Left lung (tissue), 10 donors: ENCODE measurements around the gene SLC29A4. TPM values are rescaled to one million over a fixed set of nuclear protein-coding genes. Genes with fewer than 3 reads are reported as not detected.
A peak's percentile ranks its signal among the peaks of the same experiment; 100 is the strongest.
"Not testable (repeated sequence)": the region's sequence is repeated elsewhere in the genome, so short reads cannot be mapped to it uniquely, and the experiment has no call there.

Experiments
- ATAC-seq: fragments of 200-7000 bp; cut with Tn5 transposase; one replicate; pipeline ENCODE4 v1.9.1; 2020; ENCODE audit warnings: moderate library complexity
- DNase-seq, 4 donors: peaks; one replicate each; pipeline ENCODE4 v3.0.0-alpha.2; 2013 to 2020
- H3K27ac ChIP-seq, 2 donors: fragments of 200-600 bp; sonication (generic) in 1 of 2; one replicate each; pipeline versions ENCODE4 v1.5.0 to v1.8.0; 2020 to 2021
- H3K27me3 ChIP-seq, 2 donors: fragments of 200-600 bp; sonication (generic) in 1 of 2; one replicate each; pipeline versions ENCODE4 v1.5.0 to v1.8.0; 2020 to 2021
- H3K36me3 ChIP-seq, 2 donors: fragments of 200-600 bp; sonication (generic) in 1 of 2; one replicate each; pipeline versions ENCODE4 v1.5.0 to v1.8.0; 2020 to 2021
- H3K4me1 ChIP-seq, 2 donors: fragments of 200-600 bp; one replicate each; pipeline ENCODE4 v1.8.0; 2021
- H3K4me3 ChIP-seq, 2 donors: fragments of 200-600 bp; sonication (generic) in 1 of 2; one replicate each; pipeline versions ENCODE4 v1.5.0 to v1.8.0; 2020 to 2021; ENCODE audit warnings: mild to moderate bottlenecking in 1 of 2
- H3K9me3 ChIP-seq, 2 donors: fragments of 200-600 bp; sonication (generic) in 1 of 2; one replicate each; pipeline versions ENCODE4 v1.5.0 to v1.8.0; 2020 to 2021
- intact Hi-C, 2 donors: fragments of 100-400 bp; cut with DNase I; formaldehyde crosslinking; loops; one replicate each; pipeline versions ENCODE4 v1.11.2 to v1.14.2; 2022
- polyA plus RNA-seq, 6 donors: library from polyadenylated mRNA; unstranded; fragments of 120-200 nt; gene quantifications; one replicate each; pipeline ENCODE4 v1.2.1, GENCODE V29; 2013; ENCODE audit not compliant: insufficient read length in 6 of 6
- total RNA-seq, 2 donors: library from RNA; stranded (reverse); fragmentation: NEBNext Ultra II Directional; extraction: Animal tissue kit (Norgen Biotek cat#: 25700); gene quantifications; one replicate each; pipeline ENCODE4 v1.2.1, GENCODE V29; 2021
- TF ChIP-seq, protein P1 (sequence below), 2 donors: fragments of 200-600 bp; sonication (generic) in 1 of 2; IDR thresholded peaks; one replicate each; pipeline versions ENCODE4 v1.5.0 to v1.8.0; 2021; ENCODE audit warnings: antibody characterized with exemption in 2 of 2
- donor health status: DM: no; HTN: yes; CAD: no.
- donor health status: DM: no; HTN: no; CAD: no.

Gene SLC29A4
- total and polyA plus RNA-seq, 8 donors = 1.2 to 35.0 (median 21.0) TPM

DNA sequence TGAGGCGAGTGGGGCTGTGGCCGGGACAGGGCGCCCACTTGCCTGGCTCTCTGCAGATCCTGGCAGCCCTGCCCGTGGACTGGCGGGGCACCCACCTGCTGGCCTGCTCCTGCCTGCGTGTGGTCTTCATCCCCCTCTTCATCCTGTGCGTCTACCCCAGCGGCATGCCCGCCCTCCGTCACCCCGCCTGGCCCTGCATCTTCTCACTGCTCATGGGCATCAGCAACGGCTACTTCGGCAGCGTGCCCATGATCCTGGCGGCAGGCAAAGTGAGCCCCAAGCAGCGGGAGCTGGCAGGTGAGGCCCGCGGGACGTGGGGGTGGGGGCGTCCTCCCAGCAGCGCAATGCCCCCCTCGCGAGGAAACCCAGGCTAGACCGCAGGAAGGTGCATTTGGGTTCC lies 17.6 kb downstream of the SLC29A4 start:
- no peak for ATAC-seq
- Histone ChIP-seq H3K9me3 (no peaks in the 10 kb centered on the region), H3K4me3 (no peak overlapping the region), H3K27ac (no peak overlapping the region), H3K27me3 (peaks cover 0 to 33% of the 10 kb centered on the region in 2 donors), H3K4me1 (no peaks in the 10 kb centered on the region), H3K36me3 (no peaks in the 10 kb centered on the region)
- DNase-seq = no peak
- intact Hi-C loops = no loop called here
- TF ChIP-seq, protein P1, sequence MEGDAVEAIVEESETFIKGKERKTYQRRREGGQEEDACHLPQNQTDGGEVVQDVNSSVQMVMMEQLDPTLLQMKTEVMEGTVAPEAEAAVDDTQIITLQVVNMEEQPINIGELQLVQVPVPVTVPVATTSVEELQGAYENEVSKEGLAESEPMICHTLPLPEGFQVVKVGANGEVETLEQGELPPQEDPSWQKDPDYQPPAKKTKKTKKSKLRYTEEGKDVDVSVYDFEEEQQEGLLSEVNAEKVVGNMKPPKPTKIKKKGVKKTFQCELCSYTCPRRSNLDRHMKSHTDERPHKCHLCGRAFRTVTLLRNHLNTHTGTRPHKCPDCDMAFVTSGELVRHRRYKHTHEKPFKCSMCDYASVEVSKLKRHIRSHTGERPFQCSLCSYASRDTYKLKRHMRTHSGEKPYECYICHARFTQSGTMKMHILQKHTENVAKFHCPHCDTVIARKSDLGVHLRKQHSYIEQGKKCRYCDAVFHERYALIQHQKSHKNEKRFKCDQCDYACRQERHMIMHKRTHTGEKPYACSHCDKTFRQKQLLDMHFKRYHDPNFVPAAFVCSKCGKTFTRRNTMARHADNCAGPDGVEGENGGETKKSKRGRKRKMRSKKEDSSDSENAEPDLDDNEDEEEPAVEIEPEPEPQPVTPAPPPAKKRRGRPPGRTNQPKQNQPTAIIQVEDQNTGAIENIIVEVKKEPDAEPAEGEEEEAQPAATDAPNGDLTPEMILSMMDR (IDR thresholded peaks at IDR 0.05) = no peak

DNA sequence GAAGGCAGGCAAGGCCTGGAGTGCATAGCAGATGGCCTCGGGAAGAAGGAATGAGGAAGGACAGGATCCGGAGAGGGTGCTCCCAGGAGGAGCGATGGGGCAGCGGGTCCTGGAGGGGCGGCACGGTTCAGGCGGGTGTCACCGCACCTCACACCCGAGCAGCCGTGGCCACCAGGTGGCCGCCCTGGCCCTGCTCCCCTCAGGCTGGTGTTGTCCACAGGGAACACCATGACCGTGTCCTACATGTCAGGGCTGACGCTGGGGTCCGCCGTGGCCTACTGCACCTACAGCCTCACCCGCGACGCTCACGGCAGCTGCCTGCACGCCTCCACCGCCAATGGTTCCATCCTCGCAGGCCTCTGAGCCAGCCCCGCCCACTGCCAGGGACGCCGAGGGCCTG lies 19.8 kb downstream of the SLC29A4 start:
- H3K4me1 ChIP-seq = no peaks in the 10 kb centered on the region
- H3K9me3 ChIP-seq = no peaks in the 10 kb centered on the region
- peaks cover 0 to 12% of the 10 kb centered on the region in 2 donors for H3K27me3 ChIP-seq
- TF ChIP-seq, protein P1 (IDR thresholded peaks at IDR 0.05) = no peak
- DNase-seq (no peak), ATAC-seq (peak; percentile 13)
- intact Hi-C loops = no loop called here
- peaks cover 0 to 15% of the 10 kb centered on the region in 2 donors for H3K36me3 ChIP-seq
- H3K4me3 ChIP-seq = no peak overlapping the region
- no peak overlapping the region for H3K27ac ChIP-seq

DNA sequence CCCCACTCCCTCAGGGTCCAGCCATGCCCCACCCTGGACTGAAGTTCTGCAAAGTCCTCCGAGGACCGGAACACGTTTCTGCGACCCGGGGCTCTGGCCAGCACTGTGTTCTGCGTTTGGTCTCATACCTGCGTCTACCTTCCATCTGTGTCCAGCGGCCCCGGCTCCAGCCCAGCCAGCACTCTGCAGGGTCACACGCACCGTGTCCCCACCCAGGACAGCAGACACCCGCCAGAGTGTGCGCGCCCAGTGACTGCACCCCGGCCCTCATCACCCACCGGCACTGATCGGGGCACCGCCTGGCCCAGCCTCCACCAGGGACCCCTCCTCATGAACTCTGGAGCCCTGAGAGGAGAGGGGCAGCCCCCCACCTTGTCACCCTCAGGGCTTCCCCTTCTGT lies 20.3 kb downstream of the SLC29A4 start:
- intact Hi-C loops = no loop called here
- H3K4me3 ChIP-seq = no peak overlapping the region
- H3K27ac ChIP-seq = no peak overlapping the region
- H3K9me3 ChIP-seq = no peaks in the 10 kb centered on the region
- TF ChIP-seq, protein P1 (IDR thresholded peaks at IDR 0.05) = no peak
- DNase-seq (no peak), ATAC-seq (no peak)
- peaks cover 0 to 7% of the 10 kb centered on the region in 2 donors for H3K27me3 ChIP-seq
- H3K4me1 ChIP-seq = no peaks in the 10 kb centered on the region
- H3K36me3 ChIP-seq = peaks cover 0 to 20% of the 10 kb centered on the region in 2 donors

DNA sequence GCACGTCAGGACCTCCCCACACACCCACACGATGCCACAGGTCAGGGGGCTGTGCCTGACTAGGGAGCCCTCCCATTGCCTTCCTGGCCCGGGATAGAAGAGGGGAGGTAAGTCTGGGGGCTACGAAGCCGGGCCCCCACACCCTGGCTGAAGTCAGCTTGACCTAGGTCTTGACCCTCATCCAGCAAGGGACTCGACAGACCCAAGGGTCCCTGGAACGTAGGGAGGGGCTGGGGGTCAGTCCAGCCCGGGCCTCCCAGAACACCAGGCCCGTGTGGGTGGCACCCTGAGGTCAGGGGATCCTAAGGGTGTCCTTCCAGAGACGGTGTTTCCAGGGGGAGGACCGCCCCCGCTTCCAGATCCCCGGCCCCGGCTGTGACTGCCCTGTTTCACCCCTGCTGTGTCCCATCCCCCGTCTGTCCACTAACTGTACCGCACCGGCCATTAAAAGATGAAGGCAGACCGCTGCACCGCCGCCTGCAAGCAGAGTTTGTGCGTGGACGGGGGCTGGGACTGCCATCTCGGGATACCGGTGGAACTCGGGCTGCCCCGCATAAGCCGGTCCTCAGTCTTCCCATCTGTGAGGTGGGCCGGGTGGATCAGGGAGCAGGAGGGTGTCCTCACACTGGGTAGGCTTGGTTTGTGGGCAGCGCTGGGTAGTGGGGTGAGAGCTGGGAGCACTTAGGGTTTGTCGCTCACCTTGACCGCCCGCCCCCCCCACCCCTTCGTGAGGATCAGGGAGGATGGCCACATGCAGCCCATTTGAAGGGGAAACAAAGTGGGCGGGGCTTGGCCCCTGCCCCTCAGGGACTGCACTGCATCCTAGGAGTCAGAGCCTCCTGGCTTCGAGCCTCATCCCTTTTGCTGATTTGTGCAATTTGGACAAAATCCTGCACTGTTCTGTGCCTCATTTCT lies 21.1 kb downstream of the SLC29A4 start:
- Histone ChIP-seq H3K27ac (no peak overlapping the region), H3K4me3 (no peak overlapping the region), H3K27me3 (no peaks in the 10 kb centered on the region), H3K4me1 (no peaks in the 10 kb centered on the region), H3K9me3 (no peaks in the 10 kb centered on the region), H3K36me3 (peaks cover 0 to 27% of the 10 kb centered on the region in 2 donors)
- ATAC-seq = no peak
- intact Hi-C loops = no loop called here
- no peak for DNase-seq
- TF ChIP-seq, protein P1 (IDR thresholded peaks at IDR 0.05) = no peak

DNA sequence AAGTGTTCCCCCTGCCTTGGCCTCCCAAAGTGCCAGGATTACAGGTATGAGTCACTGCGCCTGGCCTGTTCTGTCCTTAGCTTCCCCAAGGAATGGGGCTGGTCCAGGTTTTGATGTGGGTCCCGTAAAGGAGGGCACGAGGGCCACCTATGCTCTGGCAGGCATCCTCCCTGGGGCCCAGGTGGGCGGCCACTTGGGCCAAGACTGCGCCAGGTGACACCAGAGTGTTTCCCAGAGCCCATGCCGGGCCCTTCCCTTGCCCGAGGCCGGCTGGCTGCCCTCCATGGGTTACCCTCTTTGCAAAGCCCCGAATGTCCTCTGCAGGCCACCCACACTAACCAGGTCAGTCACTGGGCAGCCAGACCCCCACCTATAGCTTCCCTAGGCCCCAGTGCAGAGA lies 22.3 kb downstream of the SLC29A4 start:
- intact Hi-C loops, H3K4me1 ChIP-seq, H3K9me3 ChIP-seq, ATAC-seq, H3K27me3 ChIP-seq, H3K4me3 ChIP-seq, H3K27ac ChIP-seq, DNase-seq: not testable (repeated sequence)
- H3K36me3 ChIP-seq = peaks cover 0 to 39% of the 10 kb centered on the region in 2 donors

DNA sequence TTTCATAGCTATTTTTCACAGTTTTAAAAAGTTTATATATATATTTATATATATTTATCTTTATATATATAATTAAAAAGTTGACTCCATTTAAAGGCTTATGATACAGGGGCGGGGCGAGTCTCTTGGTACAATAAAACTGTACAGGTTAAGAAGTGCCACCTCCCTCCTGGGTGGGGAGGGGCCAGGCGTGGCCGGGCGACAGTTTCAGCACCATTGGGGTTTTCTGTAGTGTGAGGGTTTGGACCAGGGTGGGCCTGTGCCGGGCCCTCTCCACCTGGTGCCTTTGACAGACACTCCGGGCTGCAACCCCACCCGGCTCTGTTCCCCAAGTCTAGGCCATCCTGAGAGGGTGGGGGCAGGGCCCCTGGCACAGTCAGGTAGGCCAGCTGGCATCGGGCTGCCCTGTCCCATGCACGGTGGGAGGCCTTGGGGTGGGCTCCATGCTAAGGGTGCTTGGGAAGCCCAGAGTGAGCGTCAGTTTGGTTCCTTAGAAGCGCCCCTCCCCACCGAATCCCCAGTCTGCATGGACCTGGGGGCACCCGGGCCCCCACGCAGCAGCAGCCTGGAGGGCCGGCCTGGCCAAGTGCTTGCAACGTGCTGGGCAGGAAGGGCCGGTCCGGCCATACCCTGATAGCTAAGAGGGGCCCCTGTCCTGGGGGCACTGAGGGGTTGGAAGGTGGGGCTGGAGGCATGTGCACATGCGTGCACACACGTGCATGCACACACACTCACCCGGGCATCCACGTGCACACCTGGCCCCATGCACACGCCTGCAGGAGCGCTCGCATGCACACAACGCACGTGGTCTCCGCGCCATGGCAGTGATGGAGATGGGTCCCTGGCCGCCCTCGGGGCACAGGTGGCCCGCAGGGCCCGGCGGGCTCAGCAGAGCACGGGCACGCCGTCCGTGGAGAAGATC lies 24.7 kb downstream of the SLC29A4 start:
- DNase-seq, H3K27ac ChIP-seq, H3K9me3 ChIP-seq, H3K4me3 ChIP-seq, H3K27me3 ChIP-seq, intact Hi-C loops, H3K4me1 ChIP-seq, ATAC-seq: not testable (repeated sequence)
- peaks cover 0 to 64% of the 10 kb centered on the region in 2 donors for H3K36me3 ChIP-seq
